Measurements from ENCODE around the gene ALG14.

Gene ALG14

GRCh38 chr1:94979131-94979530 is 93.6 kb downstream of the ALG14 start:
- no peak overlapping the region for H3K27ac ChIP-seq (ENCODE audit: low read length)
- H3K4me3 ChIP-seq (ENCODE audit: low read depth in 1 of 2, low read length in 2 of 2): no peak overlapping the region
- H3K9ac ChIP-seq (ENCODE audit: low read depth, low read length): no peak overlapping the region
- DNase-seq (no peak), ATAC-seq (ENCODE audit: insufficient read depth, low read depth) (no peak)
- no peak overlapping the region for H3K4me2 ChIP-seq (ENCODE audit: insufficient read depth, low read length)
- no peaks in the 10 kb centered on the region for H3K36me3 ChIP-seq (ENCODE audit: insufficient read depth, low read length)
- TF ChIP-seq EZH2 (IDR thresholded peaks at IDR 0.05; ENCODE audit: borderline replicate concordance, low read depth, low read length, severe bottlenecking) (no peak), CTCF (IDR thresholded peaks at IDR 0.05; ENCODE audit: borderline replicate concordance, extremely low read depth, low read length, poor library complexity, severe bottlenecking) (no peak)
- no peaks in the 10 kb centered on the region for H3K79me2 ChIP-seq (ENCODE audit: insufficient read depth, low read length)
- no peaks in the 10 kb centered on the region for H3K27me3 ChIP-seq (ENCODE audit: insufficient read depth, low read length, poor library complexity)
- 0 out of 2 replicates have a peak, but pooled peaks cover 5% of the 10 kb centered on the region for H3K4me1 ChIP-seq (ENCODE audit: insufficient read depth, low read length)
- H3K9me3 ChIP-seq (ENCODE audit: insufficient read depth, low read length, severe bottlenecking): no peaks in the 10 kb centered on the region
- no peak overlapping the region for H2AFZ ChIP-seq (ENCODE audit: low read depth, low read length)
- H4K20me1 ChIP-seq (ENCODE audit: insufficient read depth, low read length): no peaks in the 10 kb centered on the region

- Histone ChIP-seq H3K9me3 (ENCODE audit: insufficient read depth, low read length, severe bottlenecking) (no peaks in the 10 kb centered on the region), H3K4me3 (ENCODE audit: low read depth in 1 of 2, low read length in 2 of 2) (no peak overlapping the region), H2AFZ (ENCODE audit: low read depth, low read length) (no peak overlapping the region), H3K4me1 (ENCODE audit: insufficient read depth, low read length) (0 out of 2 replicates have a peak, but pooled peaks cover 5% of the 10 kb centered on the region), H3K36me3 (ENCODE audit: insufficient read depth, low read length) (no peaks in the 10 kb centered on the region), H4K20me1 (ENCODE audit: insufficient read depth, low read length) (no peaks in the 10 kb centered on the region), H3K79me2 (ENCODE audit: insufficient read depth, low read length) (no peaks in the 10 kb centered on the region), H3K9ac (ENCODE audit: low read depth, low read length) (no peak overlapping the region), H3K27me3 (ENCODE audit: insufficient read depth, low read length, poor library complexity) (no peaks in the 10 kb centered on the region), H3K27ac (ENCODE audit: low read length) (no peak overlapping the region), H3K4me2 (ENCODE audit: insufficient read depth, low read length) (no peak overlapping the region)
- TF ChIP-seq CTCF (IDR thresholded peaks at IDR 0.05; ENCODE audit: borderline replicate concordance, extremely low read depth, low read length, poor library complexity, severe bottlenecking) (no peak), EZH2 (IDR thresholded peaks at IDR 0.05; ENCODE audit: borderline replicate concordance, low read depth, low read length, severe bottlenecking) (no peak)
- DNase-seq: no peak
- ATAC-seq (ENCODE audit: insufficient read depth, low read depth): no peak
These were observed 94.3 kb downstream of the ALG14 start for GRCh38 chr1:94978401-94978800.

- no peaks in the 10 kb centered on the region for H3K27me3 ChIP-seq (ENCODE audit: insufficient read depth, low read length, poor library complexity)
- no peak overlapping the region for H3K4me3 ChIP-seq (ENCODE audit: low read depth in 1 of 2, low read length in 2 of 2)
- no peak overlapping the region for H3K4me2 ChIP-seq (ENCODE audit: insufficient read depth, low read length)
- no peaks in the 10 kb centered on the region for H3K79me2 ChIP-seq (ENCODE audit: insufficient read depth, low read length)
- TF ChIP-seq EZH2 (IDR thresholded peaks at IDR 0.05; ENCODE audit: borderline replicate concordance, low read depth, low read length, severe bottlenecking): no peak
- no peaks in the 10 kb centered on the region for H3K36me3 ChIP-seq (ENCODE audit: insufficient read depth, low read length)
- no peaks in the 10 kb centered on the region for H4K20me1 ChIP-seq (ENCODE audit: insufficient read depth, low read length)
- 0 out of 2 replicates have a peak, but pooled peaks cover 5% of the 10 kb centered on the region for H3K4me1 ChIP-seq (ENCODE audit: insufficient read depth, low read length)
- no peaks in the 10 kb centered on the region for H3K9me3 ChIP-seq (ENCODE audit: insufficient read depth, low read length, severe bottlenecking)
- no peak overlapping the region for H3K9ac ChIP-seq (ENCODE audit: low read depth, low read length)
- DNase-seq: no peak
- H3K27ac ChIP-seq (ENCODE audit: low read length): no peak overlapping the region
- no peak overlapping the region for H2AFZ ChIP-seq (ENCODE audit: low read depth, low read length)
- no peak for ATAC-seq (ENCODE audit: insufficient read depth, low read depth)
These were observed 95.7 kb downstream of the ALG14 start for GRCh38 chr1:94976971-94977548.

GRCh38 chr1:94974824-94975223 is 97.9 kb downstream of the ALG14 start:
- H3K36me3 ChIP-seq (ENCODE audit: insufficient read depth, low read length): no peaks in the 10 kb centered on the region
- H3K4me2 ChIP-seq (ENCODE audit: insufficient read depth, low read length): no peak overlapping the region
- no peak for TF ChIP-seq CTCF (IDR thresholded peaks at IDR 0.05; ENCODE audit: borderline replicate concordance, extremely low read depth, low read length, poor library complexity, severe bottlenecking)
- TF ChIP-seq EZH2 (IDR thresholded peaks at IDR 0.05; ENCODE audit: borderline replicate concordance, low read depth, low read length, severe bottlenecking): no peak
- no peaks in the 10 kb centered on the region for H3K27me3 ChIP-seq (ENCODE audit: insufficient read depth, low read length, poor library complexity)
- no peaks in the 10 kb centered on the region for H3K9me3 ChIP-seq (ENCODE audit: insufficient read depth, low read length, severe bottlenecking)
- H3K27ac ChIP-seq (ENCODE audit: low read length): no peak overlapping the region
- ATAC-seq (ENCODE audit: insufficient read depth, low read depth) (no peak), DNase-seq (no peak)
- H2AFZ ChIP-seq (ENCODE audit: low read depth, low read length): no peak overlapping the region
- H4K20me1 ChIP-seq (ENCODE audit: insufficient read depth, low read length): no peaks in the 10 kb centered on the region
- H3K9ac ChIP-seq (ENCODE audit: low read depth, low read length): no peak overlapping the region
- no peak overlapping the region for H3K4me3 ChIP-seq (ENCODE audit: low read depth in 1 of 2, low read length in 2 of 2)
- H3K4me1 ChIP-seq (ENCODE audit: insufficient read depth, low read length): no peaks in the 10 kb centered on the region
- no peaks in the 10 kb centered on the region for H3K79me2 ChIP-seq (ENCODE audit: insufficient read depth, low read length)

All from DND-41 (cell line).